GM18505 (cell line): Measurements from ENCODE around the gene MARCHF4.

Experiments used
- ATAC-seq: cut with Tn5 transposase; IDR thresholded peaks from one replicate; pipeline ENCODE4 v1.9.1; 2021; ENCODE audit not compliant: unreplicated experiment
- POLR2A ChIP-seq: IDR thresholded peaks from 4 replicates; pipeline ENCODE4 v1.6.1; 2011; ENCODE audit warnings: borderline replicate concordance; ENCODE audit not compliant: insufficient read depth, insufficient read length; ENCODE audit errors: extremely low read depth

The MARCHF4 gene

DNA sequence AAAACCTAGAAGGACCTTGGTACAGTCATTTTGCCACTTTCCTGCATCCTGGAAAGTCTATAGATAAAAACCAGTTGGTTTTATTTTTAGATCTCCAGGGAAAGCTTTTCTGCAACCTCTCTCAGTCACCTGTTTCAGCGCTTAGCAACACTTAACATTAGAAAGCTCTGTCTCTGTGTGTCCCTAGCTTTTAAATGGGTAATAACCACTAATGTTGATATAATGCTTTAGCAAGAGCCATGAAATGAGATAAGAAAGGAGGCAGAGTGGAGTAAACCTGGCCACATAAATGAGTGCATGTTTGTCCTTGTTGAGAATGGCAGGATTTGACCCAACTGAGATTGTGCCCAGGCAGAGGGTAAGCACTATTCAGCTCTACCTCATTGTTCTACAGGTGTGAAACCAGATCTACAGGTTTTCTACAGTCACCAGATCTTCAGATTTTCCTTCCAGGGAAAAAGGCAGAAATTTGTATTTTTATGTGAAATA lies 44.8 kb downstream of the MARCHF4 start:
- ATAC-seq, result no peak
- no peak for TF ChIP-seq POLR2A
